ENCODE measurements around the gene UGT1A1.

UGT1A1 gene

DNA sequence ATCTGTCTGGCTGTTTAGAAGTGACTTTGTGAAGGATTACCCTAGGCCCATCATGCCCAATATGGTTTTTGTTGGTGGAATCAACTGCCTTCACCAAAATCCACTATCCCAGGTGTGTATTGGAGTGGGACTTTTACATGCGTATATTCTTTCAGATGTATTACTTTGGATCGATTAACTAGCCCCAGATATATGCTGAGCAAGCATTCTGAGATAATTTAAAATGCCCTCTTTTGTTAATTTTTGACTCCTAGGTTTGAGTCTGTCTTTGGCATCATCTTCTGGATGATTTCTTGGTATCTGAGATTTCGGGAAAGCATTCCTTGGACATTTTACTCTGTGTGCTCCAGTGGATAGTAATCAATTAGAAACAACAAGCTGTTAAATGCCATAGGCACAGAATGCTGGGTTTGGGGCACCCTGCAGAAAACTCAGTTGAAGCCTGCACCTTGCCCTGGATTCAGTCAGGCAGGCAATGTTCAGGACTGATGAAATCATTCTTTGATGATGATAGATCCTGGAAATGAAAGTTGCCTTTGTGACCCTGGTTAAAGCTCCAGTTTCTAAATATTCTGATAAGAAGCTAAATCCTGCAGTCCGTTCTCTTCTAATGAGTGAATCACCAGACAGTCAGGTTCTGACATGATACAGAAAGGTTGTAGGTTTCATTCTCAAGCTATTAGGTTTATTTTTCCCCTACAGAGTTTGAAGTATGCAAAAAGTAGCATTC, 1.1 kb downstream of the UGT1A1 start:
- TF ChIP-seq, protein P1, sequence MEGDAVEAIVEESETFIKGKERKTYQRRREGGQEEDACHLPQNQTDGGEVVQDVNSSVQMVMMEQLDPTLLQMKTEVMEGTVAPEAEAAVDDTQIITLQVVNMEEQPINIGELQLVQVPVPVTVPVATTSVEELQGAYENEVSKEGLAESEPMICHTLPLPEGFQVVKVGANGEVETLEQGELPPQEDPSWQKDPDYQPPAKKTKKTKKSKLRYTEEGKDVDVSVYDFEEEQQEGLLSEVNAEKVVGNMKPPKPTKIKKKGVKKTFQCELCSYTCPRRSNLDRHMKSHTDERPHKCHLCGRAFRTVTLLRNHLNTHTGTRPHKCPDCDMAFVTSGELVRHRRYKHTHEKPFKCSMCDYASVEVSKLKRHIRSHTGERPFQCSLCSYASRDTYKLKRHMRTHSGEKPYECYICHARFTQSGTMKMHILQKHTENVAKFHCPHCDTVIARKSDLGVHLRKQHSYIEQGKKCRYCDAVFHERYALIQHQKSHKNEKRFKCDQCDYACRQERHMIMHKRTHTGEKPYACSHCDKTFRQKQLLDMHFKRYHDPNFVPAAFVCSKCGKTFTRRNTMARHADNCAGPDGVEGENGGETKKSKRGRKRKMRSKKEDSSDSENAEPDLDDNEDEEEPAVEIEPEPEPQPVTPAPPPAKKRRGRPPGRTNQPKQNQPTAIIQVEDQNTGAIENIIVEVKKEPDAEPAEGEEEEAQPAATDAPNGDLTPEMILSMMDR (IDR thresholded peaks at IDR 0.05; ENCODE audit: low read depth, low read length), result no peak
- no peak overlapping the region for H3K4me3 ChIP-seq (replicated peaks in 1 of 2; ENCODE audit: low read depth in 2 of 2, low read length in 2 of 2)
- peak in 1 of 2 donors; percentile 6 for DNase-seq (ENCODE audit: low read depth in 2 of 2)

DNA sequence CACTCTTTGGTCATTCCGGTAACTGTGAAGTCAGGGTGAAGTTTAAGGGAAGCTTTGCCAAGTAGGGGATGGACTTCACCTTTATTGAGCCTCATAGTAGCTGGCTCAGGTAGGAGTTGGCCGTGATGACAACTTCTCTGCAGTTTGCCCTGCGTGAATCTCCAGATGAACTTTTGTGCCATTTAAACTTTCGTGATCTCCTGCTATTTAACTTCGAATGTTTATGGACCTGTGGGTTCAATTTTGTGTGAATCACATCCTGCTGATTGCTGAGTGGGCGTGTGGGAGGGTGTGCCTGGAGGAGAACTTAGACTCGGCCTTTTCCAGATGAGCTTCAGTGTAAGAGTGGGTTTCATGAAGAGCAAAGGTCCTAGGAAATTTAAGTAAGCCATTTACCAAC, 4.2 kb downstream of the UGT1A1 start:
- TF ChIP-seq, protein P1 (IDR thresholded peaks at IDR 0.05; ENCODE audit: low read depth, low read length), result no peak
- H3K4me3 ChIP-seq (replicated peaks in 1 of 2; ENCODE audit: low read depth in 2 of 2, low read length in 2 of 2), result no peak overlapping the region
- peak; percentile 39 to 63 for DNase-seq (ENCODE audit: low read depth in 2 of 2)

DNA sequence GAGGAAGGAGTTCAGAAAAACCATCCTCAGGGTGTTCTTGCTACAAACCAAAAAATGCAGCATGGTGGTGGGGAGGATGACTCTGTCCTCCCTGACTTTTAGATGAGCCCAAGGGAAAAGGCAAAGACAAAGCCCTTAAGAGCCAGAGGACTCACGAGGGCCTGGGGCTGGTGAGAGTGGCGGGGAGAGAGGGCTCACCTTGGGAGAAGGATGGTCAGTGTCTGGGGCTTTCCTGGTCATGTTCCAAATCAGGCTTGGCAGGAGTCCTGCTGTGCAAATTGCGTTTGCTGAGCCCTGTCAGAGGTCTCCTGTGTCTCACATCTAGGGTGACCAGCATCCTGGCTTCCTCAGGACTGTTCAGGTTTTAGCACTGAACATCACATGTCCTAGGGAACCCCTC, 4.7 kb downstream of the UGT1A1 start:
- DNase-seq (ENCODE audit: low read depth in 2 of 2), result no peak
- H3K4me3 ChIP-seq (replicated peaks in 1 of 2; ENCODE audit: low read depth in 2 of 2, low read length in 2 of 2), result no peak overlapping the region
- TF ChIP-seq, protein P1 (IDR thresholded peaks at IDR 0.05; ENCODE audit: low read depth, low read length), result no peak

DNA sequence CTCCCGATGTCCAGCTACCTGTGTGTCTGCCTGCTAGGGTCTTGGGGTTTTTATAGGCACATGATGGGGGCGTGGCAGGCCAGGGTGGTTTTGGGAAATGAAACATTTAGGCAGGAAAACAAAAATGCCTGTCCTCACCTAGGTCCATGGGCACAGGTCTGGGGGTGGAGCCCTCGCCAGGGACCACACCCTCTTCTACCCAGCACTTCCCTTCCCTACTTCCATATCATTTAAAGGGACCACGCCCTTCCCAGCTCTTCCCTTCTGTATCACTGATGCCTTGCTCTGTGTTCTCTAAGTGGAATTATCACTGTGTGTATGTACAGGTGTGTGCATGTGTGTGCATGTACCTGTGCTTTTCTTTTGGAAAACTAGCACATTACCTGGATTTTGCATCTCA, 6.3 kb downstream of the UGT1A1 start:
- TF ChIP-seq, protein P1 (IDR thresholded peaks at IDR 0.05; ENCODE audit: low read depth, low read length), result no peak
- no peak for DNase-seq (ENCODE audit: low read depth in 2 of 2)
- H3K4me3 ChIP-seq (replicated peaks in 1 of 2; ENCODE audit: low read depth in 2 of 2, low read length in 2 of 2), result no peak overlapping the region

DNA sequence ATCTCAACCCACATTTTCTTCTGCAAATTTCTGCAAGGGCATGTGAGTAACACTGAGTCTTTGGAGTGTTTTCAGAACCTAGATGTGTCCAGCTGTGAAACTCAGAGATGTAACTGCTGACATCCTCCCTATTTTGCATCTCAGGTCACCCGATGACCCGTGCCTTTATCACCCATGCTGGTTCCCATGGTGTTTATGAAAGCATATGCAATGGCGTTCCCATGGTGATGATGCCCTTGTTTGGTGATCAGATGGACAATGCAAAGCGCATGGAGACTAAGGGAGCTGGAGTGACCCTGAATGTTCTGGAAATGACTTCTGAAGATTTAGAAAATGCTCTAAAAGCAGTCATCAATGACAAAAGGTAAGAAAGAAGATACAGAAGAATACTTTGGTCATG, 8.0 kb downstream of the UGT1A1 start:
- DNase-seq (ENCODE audit: low read depth in 2 of 2), result no peak
- TF ChIP-seq, protein P1 (IDR thresholded peaks at IDR 0.05; ENCODE audit: low read depth, low read length), result no peak
- no peak overlapping the region for H3K4me3 ChIP-seq (replicated peaks in 1 of 2; ENCODE audit: low read depth in 2 of 2, low read length in 2 of 2)

DNA sequence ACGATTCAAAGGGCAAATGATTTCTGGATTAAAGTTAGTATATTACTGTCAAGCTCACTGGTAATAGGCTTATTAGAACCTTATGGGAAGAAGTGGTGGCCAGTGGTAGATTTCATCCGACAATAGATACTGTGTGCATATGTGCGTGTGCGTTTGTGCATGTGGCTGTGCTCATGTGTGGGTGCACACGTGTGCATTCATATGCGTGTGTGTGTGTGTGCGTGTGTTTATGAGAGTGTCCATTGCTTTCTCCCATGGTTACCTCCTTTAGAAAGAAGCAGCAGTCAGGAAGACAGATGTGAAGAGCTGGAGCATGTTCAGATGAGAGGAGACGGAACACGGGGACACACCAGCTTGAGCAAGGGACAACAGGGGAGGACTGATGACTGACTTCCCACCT, 9.2 kb downstream of the UGT1A1 start:
- H3K4me3 ChIP-seq (replicated peaks in 1 of 2; ENCODE audit: low read depth in 2 of 2, low read length in 2 of 2), result no peak overlapping the region
- DNase-seq (ENCODE audit: low read depth in 2 of 2), result no peak
- TF ChIP-seq, protein P1 (IDR thresholded peaks at IDR 0.05; ENCODE audit: low read depth, low read length), result no peak

DNA sequence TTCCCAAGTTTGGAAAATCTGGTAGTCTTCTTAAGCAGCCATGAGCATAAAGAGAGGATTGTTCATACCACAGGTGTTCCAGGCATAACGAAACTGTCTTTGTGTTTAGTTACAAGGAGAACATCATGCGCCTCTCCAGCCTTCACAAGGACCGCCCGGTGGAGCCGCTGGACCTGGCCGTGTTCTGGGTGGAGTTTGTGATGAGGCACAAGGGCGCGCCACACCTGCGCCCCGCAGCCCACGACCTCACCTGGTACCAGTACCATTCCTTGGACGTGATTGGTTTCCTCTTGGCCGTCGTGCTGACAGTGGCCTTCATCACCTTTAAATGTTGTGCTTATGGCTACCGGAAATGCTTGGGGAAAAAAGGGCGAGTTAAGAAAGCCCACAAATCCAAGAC, 12.1 kb downstream of the UGT1A1 start:
- TF ChIP-seq, protein P1 (IDR thresholded peaks at IDR 0.05; ENCODE audit: low read depth, low read length), result no peak
- H3K4me3 ChIP-seq (replicated peaks in 1 of 2; ENCODE audit: low read depth in 2 of 2, low read length in 2 of 2), result no peak overlapping the region
- no peak for DNase-seq (ENCODE audit: low read depth in 2 of 2)

All from cardiac fibroblast (primary cell).